ENCODE data around the gene ADAMTSL3.

ADAMTSL3 gene

DNA sequence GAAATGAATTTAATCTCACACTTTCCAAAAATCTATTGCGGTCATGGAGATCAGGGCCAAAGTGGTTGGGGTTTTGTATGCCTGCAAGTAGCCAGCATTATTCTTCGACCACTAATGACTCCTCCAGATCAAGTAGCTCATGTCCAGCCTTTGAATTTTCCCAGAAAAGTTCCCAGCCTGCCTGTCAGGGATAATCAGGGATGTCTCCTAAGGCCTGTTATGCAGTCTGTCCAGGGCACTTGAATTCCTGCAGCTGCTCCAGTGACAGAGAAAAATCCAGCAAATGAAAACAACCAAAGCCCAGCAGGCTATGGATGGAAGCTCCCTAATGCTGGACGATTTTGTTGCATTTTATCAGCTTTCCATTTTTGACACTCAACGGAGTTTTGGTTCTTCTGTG is 215.4 kb downstream of the ADAMTSL3 start:
- DNase-seq (ENCODE audit: low read depth in 2 of 2), result no peak

DNA sequence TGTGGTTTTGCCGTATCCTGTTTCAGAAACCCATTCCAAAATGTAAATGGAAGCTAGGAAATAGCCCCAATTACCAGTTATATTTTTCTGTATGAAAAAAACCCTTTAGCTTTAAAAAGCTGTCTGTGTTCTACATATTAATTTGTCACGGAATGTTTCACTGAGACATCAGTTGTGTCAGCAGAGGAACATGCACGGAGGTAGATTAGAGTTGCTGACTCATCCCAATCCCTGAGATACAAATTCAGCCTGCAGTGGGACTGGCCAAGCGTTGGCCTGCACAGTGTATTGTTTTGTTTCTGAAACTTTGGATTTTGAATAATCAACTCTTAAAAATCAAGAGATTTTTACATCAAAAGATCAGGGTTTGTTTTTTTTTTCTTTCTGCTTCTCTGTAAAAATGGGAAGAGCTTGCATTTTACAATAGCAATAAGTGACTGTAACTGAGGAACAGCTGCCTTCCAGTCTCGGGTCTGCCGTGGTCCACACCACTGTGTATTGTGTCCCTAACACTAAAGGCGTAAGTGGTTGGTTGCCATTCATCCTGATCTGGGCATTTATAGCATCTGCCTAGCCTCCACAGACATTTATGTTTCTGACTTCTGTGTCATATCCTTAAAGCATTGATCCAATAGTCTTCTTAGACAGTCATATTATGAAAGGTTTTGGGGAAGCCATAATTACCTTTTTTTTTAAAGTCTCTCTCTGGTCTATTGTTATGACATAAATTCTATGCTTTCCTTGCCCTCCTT is 218.1 kb downstream of the ADAMTSL3 start:
- no peak for DNase-seq (ENCODE audit: low read depth in 2 of 2)

DNA sequence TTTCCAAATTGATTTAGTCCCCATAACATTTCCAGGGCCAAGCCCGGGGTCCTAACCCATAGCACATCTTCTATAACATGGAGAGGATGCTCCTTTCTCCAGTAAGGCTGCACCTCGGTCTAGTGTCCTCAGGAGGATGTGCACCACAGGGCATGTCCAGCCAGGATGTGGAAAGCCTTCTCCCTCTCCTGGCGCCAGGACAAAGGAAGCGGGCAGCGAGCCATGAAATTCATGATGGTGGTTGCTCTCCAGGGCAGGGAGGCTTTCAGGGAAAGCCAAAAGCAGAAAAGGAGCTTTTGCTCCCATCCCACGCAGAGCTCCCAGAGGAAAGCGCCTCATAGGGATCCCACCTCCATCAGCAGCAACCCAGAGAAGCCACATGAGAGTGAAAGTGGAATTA is 220.0 kb downstream of the ADAMTSL3 start:
- DNase-seq (ENCODE audit: low read depth in 2 of 2), result no peak

DNA sequence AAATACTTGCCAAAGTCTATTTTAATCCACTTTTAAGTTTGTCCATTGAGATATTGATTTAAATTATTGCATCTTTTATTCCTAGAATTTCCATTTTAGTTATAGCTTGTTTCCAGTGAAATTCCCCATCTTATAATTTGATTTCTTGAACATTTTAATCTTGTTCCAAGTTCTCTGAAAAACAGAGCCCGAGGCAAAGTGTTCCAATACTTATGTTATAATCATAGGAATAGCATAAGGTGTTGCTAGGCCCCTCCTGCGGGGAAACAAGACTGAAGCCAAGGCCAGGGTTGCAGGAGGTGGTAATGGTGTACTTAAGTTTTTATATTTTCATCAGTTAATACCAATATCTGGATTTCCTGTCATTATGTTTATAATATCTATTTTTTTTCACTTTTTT is 226.6 kb downstream of the ADAMTSL3 start:
- DNase-seq (ENCODE audit: low read depth in 2 of 2), result no peak

DNA sequence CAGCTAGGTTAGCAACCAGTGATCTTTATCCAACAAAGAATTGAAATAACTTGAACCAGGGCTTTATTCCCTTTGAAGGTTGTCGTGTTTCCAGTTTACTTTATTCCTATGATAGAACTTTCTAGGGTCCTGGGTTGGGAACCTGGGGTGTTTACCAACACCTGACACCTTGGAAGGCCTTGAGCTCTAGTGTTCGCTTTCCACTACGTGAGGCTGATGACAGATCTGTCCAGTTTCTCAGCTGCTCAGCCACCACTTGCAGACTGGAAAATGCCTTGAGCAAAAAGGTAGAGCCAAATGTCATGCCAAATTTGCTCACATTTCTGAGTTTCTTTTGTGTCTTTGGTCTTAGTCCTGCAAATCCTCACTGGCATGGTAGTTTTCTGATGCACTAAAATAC is 227.2 kb downstream of the ADAMTSL3 start:
- DNase-seq (ENCODE audit: low read depth in 2 of 2), result no peak

DNA sequence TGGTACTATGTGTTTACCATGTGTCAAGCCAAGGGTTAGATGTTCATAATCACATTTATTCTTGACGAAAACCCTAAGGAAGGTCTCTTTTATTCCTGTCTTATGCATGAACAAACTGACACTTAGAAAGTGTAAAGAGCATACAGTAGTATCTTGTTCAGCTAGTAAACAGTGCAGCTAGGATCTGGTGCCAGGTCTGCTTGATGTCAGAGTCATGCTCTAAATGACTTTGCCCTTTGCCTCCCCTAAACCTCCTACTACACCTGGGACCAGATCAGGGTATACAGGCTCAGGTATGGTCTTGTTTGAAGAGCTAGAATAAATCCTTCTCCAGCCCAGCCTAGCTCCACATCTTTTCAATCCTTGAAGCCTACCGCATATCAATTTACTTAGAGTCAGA is 232.4 kb downstream of the ADAMTSL3 start:
- DNase-seq (ENCODE audit: low read depth in 2 of 2), result no peak

DNA sequence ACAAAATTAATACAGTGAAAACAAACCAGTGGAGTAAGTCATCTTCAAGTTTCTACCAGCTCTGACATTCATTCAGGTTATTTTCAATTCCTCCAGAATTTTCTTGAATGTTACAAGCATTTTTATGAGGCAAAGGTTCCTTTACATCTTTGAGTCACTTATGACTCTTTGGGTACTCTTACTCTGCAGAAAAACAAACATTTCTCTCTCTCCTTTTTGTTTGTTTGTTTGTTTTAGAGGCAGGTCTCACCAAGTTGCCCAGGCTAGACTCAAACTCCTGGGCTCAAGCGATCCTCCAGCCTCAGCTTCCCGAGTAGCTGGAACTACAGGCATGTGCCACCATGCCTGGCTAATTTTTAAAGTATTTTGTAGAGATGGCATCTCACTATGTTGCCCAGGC is 233.5 kb downstream of the ADAMTSL3 start:
- DNase-seq (ENCODE audit: low read depth in 2 of 2), result no peak

DNA sequence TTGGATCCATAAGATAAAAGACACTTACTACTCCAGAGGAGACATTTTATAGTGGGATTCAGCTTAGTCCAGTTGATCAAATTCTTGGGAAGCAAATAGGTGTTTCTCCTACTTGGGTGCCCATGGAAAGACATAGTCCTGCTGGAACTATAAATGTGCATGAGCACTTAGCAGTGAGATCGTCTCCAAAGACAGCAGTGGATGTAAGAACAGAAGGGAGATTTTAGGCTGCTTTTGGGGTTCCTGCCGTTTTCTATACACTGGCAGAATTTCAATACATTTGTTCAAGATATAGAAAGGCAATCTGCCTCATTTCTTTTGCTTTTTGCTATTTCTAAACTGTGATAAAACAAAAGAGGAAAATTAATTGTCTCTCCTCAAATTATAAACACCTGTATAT is 234.0 kb downstream of the ADAMTSL3 start:
- DNase-seq (ENCODE audit: low read depth in 2 of 2), result no peak

DNA sequence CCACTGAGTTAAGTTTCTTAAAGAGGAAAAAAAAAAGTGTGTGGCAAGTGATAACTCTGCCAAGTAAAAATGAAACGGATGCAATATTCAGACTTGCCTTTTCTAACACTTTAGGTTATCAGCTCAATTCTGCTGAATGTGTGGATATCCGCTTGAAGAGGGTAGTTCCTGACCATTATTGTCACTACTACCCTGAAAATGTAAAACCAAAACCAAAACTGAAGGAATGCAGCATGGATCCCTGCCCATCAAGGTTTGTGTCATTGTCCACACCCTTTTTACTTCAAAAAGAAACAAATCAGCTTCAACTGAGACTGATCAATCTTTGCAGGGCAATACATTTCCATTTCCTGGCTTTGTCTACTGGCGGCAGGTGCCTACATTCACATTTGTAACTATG is 236.1 kb downstream of the ADAMTSL3 start:
- no peak for DNase-seq (ENCODE audit: low read depth in 2 of 2)

DNA sequence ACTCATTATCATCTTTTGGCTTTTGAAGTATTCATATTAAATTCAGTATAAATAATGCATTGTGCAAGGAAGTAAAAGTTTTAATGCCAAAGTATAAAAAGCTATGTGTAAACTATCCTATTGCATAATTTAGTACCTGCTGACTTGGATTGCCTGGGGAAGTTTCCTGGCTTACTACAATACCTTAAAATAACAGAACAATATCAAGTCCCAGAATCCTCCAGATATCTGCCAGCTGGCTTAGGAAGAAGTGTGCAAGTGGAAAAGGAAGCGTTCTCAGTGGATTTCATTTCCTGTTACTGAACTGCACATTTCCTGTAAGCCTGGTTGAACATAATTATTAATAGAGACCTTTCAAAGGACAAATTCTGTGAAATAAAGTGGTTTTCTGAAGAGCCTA is 236.7 kb downstream of the ADAMTSL3 start:
- no peak for DNase-seq (ENCODE audit: low read depth in 2 of 2)

DNA sequence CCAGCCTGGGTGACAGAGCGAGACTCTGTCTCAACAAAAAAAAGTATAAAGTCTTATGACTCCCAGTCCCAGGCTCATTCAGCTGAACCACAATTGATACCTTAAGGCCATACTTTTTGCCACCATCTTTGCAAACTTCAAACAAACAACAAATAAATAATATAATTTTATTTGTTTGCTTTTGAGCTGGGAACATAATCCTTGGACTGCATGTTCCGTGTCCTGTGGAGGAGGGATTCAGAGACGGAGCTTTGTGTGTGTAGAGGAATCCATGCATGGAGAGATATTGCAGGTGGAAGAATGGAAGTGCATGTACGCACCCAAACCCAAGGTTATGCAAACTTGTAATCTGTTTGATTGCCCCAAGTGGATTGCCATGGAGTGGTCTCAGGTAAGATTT is 238.6 kb downstream of the ADAMTSL3 start:
- no peak for DNase-seq (ENCODE audit: low read depth in 2 of 2)

DNA sequence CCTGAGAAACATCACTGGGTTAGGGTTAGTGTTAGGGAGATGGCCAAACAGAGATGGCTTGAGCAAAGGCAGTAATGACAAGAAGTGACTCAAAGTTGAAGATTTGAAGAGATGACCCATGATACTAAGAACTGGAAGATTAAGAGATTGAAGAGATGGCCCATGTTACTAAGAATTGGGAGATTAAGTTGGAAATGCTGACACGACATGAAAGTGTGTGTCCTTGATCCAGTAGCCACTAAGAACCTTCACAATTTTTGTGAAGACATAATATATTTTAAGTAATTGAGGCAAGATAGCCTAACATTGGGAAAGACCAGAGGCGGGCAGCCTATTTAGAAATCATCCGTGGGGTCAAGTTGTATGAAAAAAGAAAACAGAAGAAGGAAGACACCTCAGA is 239.4 kb downstream of the ADAMTSL3 start:
- DNase-seq (ENCODE audit: low read depth in 2 of 2), result no peak

DNA sequence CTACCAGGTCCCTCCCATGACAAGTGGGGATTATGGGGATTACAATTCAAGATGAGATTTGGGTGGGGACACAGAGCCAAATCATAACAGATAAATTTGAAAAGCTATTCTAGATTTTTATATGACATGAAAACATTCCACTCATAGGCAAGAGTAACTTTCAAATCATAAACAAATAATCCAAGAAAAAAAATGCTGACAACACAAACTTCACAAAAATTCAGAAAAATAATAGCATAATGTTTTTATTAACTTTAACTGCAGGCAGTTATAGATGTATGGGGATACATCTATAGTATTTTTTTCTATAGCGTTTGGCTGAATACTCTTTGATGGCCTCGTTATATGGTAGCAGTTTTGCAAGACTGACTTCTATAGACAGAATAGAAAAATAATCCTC is 243.1 kb downstream of the ADAMTSL3 start:
- DNase-seq (ENCODE audit: low read depth in 2 of 2), result no peak

DNA sequence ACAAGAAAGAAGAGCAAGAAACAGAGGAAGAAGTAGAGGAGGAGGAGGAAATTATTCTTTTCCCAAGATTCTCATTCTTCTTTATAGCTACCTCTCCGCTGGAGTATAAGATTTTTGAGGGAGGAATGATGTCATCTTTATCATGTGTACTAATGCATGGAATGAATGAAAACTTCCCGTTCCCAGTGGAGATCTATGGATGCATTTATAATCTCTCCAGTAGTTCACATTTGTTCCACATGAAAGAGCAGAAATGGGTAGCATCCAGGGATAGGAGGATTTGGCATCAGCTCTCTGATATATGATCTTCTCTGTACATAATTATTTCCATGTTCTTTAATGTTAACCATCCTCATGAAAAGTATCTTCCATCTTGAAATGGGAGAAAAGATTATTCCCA is 244.4 kb downstream of the ADAMTSL3 start:
- DNase-seq (ENCODE audit: low read depth in 2 of 2), result no peak

DNA sequence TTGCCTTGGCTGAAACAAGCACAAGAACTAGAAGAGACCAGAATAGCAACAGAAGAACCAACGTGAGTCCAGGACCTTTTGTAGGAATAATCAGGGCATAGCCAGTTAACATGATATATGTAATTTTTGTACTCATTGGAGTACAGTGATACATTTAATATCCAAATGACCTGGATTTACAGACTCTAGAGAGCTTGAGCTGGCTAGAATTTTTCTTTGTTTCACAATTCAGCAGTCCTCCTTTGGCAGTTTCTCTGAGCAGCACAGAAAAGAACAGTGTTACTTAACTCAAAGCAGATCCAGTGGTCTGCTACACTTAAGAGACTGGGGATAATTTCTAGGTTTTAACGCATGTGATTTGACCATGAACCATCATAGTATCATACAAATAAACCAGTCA is 245.7 kb downstream of the ADAMTSL3 start:
- DNase-seq (ENCODE audit: low read depth in 2 of 2), result no peak

DNA sequence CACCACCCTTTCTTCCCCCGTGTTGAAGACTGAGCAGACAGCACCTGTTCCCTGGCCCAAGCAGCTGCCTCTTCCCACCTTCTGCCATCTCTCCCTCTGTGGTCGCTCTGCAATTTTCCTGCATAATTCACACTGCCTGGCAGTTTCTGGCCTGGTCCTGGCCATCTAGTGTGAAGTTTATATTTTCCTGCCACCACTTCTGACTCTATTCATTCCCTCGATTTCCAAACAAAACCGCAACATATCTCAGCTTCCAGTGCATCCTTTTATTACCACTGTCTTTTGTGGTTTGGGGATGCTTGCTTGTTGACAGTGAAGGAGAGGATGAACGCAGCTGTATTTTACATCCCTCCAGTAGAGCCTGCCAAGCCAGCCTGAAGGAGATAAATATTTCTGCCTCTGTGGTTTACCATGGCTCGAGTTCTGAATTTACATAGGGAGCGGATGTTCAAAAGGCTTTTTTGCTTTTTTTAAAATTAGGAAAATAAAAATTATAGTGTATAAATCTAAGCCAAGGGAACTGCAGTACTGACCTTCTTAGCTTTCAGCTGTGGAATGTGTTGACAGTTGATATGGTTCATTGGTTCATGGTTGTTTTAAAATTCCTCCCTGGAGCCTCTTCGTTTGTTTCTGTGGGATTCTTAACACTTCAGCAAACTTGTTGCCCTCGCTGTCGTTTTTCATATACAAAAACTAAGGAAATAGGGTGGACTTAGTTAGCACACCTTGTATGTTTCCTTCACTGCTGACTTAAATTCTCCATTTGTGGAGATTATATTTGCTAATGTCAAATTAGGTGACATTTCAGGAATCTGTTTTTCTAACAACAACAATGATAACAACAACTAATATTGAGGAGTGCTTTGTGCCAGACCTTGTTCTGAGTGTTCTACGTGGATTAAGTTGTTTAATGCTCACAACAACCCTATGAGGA is 250.5 kb downstream of the ADAMTSL3 start:
- no peak for DNase-seq (ENCODE audit: low read depth in 2 of 2)

DNA sequence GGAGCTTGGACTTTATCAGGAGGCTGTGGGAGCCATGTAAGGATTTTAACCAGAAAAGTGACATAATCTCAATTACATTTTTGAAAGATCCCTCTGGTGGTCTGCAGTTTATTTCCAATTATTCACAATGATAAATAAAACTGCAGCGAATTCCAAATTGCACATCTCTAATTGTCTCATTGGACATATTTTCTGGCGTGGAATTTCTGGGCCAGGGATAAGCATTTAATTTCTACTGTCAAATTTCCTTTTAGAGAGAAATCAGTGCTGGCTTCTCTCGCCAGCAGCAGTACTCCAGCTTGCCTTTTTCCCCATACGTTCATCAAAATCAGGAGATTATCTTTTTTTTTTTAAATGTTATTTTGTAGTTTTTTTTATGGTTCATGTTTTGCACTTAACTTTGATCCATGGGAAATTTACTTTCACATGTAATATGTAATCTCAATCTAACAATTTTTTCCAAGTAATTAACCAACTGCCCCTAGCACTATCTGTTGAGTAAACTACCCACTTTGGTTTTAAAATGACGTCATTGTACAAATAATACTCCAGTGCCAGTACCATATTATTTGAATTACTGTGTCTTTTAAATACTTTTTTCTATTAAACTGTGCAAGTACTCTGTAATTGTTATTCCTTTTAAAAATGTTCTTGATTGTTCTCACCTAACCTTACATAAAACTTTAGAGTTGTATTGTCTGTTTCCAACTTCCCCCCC is 251.8 kb downstream of the ADAMTSL3 start:
- DNase-seq (ENCODE audit: low read depth in 2 of 2), result no peak

DNA sequence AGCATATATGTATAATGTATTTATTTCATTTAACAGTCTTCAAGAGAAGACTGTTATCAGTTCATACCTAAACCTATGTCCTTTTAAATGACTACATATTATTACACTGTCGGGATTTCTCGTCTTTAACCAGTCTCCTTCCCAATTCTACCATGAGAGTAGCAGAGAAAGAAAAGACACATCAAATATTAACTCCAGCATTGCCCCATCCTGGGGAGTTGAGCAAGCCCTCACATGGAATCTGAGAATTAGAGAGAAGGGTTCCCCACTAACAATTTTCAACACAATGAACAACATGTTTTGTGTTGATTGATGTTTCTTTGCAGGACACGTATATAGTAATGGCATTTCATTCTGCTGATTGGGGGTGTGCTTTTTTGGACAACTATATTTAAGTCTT is 257.4 kb downstream of the ADAMTSL3 start:
- DNase-seq (ENCODE audit: low read depth in 2 of 2), result no peak

DNA sequence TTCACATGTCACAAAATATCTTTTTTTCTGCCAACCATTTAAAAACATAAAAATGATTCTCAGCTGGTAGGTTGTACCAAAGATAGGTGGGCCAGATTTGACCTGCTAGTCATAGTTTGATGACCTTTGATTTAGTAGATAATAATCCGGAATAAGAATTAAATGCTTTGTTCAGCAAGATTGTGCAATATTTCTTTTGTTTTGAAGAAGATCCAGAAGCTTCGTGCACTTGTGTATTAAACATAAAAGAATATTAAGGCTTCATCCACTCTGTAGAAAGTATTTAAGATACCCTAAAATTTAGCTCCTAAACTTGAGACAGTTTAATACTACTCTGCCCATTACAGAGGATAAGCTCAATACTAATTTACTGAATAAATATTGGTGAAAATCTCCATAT is 258.4 kb downstream of the ADAMTSL3 start:
- no peak for DNase-seq (ENCODE audit: low read depth in 2 of 2)

DNA sequence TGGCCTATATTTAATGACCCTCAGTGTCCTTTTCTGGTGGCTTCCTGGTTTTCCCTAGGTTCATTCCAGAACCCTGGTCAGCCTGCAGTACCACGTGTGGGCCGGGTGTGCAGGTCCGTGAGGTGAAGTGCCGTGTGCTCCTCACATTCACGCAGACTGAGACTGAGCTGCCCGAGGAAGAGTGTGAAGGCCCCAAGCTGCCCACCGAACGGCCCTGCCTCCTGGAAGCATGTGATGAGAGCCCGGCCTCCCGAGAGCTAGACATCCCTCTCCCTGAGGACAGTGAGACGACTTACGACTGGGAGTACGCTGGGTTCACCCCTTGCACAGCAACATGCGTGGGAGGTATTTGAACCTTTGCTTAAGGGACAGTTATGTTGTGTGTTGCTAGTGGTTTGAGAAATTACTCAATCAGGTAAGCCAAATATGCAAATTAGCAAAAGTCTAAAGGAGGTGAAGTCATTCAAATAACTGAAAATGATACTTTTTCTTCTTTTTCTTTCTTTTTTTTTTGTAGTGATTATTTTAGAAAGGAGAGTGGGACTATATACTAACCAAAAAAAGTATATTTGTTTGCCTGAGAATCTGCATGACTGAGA is 259.2 kb downstream of the ADAMTSL3 start:
- DNase-seq (ENCODE audit: low read depth in 2 of 2), result no peak

DNA sequence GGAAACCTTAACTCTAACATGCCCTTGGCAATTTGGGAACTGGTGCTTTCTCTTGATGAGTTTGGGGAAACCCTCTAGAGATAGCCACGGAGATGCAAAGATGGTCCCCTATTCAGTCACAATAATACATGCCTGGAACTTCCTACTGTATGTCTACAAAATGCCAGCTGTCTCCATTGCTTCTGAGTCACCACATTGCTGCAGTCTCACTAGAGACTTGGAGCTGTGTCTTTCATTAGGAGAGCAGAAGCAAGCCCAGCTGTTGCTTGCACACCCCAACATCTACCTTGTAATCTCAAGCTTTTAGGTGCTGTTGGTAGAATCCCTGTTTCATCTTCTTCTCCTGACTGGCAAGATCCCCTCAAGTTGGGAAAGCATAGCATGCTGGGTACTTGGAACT is 261.0 kb downstream of the ADAMTSL3 start:
- DNase-seq (ENCODE audit: low read depth in 2 of 2), result no peak

DNA sequence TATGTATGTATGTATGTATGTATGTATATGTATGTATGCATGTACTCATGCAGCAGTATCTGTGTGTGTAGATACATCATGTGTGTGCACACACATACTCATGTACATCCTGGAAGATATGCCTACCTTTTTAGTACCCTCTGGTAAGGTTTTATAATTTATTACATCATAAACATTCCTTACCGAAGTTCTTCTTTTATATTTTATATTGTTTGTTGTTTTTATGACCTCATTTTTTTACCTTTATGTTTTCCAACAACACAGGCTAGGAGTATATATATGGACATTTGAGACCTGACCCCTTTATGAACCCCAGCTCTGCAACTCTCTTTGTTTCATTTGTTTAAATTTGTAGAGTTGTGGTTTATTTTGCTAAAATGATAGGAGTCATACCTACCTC is 263.5 kb downstream of the ADAMTSL3 start:
- no peak for DNase-seq (ENCODE audit: low read depth in 2 of 2)

Measured in stimulated activated CD8-positive, alpha-beta memory T cell treated with anti-CD3 and anti-CD28 coated beads, Interleukin-7, amount 100 ng/mL, for 4 hours (primary cell).